ENCODE data around the gene SARDH.
A peak's percentile ranks its signal among the peaks of the same experiment; 100 is the strongest.

Gene SARDH

DNA sequence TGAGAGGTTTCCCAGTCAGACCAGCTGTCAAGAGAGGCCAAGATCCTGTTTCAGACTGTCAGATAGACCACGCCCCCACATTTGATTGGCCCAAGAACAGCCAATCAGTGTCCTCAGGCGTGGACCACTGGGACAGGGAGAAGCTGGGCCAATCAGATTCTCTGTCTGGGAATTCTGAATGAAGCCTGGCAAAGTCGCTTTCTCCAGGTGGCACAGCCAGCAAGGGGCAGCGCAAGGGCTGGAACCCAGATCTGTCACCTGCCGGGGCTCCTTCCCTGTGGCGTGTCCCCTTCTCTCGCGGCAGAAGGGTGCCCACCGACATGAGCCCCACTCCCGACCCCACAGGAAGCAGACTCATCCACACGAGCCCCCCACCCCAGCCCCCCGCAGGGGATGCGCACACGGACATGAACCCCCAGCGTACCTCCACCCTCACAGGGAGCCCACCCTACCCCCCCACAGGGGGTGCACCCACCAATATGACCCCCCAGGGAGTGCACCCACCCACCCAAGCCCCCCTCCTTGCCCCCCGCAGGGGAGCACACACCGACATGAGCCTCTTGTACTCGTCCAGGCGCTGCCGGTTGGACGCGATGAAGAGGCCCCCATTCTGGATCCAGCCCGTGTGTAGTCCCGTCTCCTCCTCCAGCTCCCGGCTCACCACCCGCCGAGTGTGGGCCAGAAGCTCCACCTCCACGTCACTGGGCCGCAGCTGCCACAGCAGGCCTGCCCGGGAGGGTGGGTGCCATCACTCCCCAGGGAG, 6.1 kb downstream of the SARDH start:
- no peak for DNase-seq

DNA sequence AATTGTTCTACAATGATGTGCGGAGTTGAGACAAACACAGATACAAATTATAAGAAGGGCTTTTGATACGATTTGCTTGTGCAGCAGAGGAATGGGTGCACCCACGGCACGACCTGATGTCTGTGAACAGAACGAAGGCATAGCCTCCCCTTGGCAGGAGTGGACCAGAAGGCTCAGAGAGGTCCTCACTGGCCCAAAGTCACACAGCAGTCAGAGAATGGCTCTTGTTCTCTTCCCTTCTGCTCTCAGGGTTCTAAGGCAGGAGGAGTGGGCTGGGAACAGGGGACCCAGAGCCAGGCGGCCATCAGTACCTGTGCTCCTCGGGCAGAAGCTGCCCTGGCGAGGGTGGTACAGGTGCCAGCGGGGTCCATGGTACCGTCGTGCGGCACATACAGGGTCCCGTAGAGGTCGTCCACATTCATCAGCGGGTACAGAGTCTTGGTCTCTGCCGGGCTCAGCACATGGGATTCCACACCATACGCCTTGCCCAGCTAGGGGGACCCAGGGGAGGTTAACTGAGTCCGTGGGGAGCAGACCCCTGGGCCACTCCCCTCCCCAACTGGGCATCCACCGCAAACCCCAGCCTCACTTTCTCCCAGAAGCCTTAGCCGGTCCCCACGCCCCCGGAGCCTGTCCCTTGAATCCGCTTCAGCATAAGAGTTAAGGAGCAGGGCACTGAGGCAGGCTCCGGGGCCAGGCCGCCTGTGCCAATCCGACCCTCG, 7.0 kb downstream of the SARDH start:
- DNase-seq: no peak

DNA sequence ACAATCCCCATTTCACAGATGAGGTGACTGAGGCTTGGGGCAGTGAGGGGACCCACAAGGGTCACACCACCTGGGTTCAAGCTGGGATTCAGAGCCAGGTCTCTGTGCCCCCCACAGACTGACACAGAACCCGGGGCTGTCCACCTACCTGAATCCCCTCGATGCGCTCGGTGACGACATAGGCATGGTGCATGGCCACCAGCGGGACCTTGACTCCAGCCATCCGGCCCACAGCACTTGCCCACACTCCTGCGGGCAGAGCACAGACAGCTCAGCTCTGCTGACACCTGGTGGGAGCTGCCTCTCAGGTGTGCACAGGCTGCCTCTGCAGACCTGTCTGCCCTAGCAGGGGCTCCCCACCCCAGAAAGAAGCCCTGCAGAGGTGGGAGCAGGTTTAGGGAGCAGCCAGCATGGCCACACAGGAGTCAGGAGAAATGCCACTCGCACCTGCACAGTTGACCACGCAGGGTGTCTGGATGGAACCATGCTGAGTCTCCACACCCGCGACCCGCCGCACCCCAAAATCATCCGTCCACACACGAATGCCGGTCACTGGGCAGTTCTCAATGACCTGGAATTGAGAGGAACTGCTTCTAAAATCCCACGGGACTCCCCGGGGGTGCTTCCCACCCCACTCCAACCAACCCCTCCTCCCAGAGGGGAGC, 8.4 kb downstream of the SARDH start:
- no peak for DNase-seq

DNA sequence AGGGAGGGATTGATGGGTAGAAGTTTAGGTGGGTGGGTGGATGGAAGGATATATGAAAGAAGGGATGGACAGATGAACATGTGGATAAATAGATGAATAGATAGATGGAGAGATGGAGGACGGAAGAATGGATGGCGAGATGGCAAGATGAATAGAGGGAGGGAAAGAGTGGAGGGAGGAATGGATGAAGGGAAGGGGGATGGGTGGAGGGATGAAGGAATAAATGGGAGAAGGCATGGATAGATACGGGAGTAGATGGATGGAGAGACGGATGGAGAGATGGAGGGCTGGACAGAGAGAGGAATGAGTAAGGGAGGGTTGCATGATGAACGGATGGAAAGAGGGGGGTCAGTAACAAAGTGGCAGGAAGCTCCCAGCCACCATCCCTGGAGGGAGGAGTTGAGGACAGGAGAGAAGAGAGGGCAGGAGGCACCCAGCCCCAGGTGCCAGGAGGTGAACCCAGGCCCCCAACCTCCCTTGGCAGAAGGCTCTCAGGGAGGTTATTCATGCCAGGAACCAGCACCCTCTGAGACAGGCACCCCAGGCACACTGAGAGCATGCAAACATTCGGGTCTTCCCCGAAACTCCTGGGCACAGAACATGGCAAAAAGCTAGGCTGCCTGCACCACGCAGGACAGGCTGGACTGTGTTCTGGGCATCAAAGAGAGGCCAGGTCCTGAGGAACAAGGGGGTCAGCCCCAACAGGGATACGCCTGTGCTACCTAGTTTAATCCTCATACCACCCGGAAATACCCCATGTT, 9.1 kb downstream of the SARDH start:
- no peak for DNase-seq

DNA sequence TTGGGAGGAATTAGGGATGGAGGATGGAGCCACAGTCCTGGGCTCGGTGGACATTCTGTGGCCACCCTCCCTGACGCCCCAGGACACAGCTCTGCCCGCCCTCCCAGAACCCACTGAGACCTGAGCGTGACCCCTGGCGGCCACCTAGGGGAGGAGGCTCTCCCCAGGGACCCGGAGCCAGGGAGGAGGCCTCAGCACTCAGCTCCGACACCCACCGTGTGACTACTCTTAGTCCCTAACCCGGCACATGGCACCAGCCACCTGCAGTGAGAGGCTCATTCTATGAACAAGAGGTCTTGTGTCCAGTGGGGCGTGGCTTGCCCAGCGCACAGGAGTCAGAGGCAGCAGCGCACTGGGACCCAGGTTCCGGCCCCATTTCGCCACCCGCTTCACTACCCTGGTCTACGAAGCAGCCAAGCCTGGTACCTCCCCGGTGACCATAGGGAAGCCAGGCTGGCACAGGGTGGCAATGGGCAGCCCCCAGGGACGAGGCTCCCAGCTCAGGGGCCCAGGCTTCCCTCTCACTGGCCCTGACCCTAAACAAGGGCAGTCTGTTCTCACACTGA, 10.2 kb downstream of the SARDH start:
- no peak for DNase-seq

DNA sequence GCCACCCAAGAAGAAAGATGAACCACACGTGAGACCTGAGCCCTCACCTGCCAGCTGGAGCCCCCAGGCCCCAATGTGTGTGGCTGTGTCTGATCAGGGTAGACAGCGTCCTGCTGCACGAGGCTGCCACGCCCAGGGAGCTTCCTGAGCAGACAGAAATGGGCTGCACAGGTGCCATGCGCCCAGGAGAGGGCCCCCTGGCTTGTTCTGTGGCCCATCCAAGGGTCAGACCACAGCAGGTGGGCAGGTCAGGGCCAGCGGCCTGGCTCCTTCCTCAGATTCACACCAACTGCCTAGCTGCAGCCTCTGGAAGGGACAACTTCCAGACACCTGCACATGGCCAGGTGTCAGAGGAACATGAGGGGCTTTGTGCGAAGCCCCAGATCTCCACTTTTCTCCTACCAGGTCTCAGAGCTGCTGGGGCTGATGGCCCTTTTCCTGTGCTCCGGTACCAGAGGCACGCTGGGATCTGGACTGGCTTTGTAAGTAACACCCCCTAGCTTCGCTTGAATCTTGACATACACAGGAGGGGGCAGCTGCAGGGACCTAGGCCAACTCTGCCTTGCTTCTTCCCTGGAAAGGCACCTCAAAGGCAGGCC, 10.8 kb downstream of the SARDH start:
- no peak for DNase-seq

DNA sequence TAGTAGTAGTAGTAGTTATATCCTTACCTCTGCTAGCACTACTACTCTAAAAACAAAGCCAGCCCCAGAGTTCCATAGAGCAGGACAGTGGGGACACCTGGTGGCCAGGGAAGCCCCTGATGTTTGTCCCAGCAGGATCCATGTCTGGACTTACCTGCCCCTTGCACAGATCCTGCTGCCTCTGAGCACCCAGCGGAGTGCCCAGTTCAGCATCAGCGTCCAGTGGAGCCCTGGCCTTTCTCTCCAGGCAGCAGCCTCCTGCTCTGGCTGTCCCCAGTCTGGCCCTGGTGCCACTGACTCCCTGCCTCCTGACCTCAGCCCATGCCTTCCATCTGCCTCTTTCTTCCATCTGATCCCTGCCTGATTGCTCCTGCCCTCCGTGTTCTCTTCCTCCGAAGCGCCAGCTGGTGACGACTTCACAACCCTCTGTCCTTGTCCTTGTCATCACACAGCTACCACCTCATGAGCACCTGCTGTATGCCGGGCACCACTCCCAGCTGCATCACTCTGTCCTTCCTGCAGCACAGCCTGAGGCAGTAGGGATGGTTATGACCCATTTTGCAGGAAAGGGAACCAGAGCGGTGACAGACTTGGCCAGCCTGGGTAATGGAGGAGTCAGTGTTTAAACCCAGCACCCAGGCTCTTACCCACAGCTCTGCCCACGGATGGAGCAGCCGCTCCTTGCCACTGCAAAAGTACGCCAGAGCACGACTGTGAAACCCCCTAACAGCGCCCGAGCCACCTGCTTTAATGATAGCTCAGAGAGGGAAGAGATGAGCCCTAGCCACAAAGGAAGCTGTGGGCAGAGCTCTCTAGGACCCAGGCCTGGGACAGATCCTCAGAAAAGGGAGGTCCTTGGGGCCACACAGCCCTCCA, 11.5 kb downstream of the SARDH start:
- DNase-seq: peak; percentile 61

DNA sequence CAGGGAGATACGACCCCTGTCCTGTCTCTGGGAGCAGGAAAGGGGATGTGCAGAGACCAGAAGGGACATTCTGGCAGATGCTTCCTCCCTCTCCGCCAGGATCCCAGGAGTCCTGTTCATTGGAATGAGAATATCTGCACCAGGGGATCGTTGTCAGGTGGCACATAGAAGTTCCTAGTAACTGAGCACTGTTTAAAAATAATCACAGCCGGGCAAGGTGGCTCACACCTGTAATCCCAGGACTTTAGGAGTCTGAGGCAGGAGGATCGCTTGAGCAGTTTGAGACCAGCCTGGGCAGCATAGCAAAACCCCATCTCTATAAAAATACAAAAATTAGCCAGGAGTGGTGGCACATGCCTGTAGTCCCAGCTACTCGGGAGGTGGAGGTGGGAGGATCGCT, 12.3 kb downstream of the SARDH start:
- DNase-seq: no peak

DNA sequence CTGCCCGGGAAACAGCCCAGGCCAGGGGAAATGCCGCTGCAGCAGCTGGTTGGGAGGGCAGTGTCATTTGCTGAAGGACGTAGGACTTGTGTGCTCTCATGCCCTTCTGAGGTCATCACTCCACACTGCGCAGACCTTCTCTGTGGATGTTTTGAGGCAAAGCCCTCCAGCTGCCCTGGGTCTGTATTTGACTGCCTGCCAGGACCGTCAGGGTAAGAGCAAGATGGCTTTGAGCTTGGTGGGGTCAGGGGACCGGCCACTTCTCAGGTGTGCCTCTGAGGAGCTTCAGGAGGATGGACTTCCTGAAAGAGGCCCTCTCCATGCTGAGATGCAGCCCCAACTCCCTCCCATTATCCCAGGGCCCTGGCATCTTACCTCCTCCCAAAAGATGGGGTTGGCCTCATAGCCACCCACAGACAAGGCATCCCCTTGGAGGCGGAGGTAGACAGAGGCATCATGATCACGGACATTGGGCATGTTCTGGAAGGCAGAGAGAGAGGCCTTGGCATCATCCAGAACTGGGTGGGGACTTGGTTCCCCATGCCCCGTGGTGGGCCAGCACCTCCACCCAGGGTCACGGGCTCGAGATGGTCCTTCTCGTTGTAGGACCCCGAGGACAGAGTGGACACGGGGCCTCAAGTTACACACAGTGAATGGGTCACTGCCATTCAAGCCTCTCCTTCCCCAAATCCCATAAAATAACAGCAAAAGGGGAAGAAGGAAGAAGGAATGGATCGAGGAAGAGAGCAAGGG, 19.4 kb downstream of the SARDH start:
- DNase-seq: no peak

DNA sequence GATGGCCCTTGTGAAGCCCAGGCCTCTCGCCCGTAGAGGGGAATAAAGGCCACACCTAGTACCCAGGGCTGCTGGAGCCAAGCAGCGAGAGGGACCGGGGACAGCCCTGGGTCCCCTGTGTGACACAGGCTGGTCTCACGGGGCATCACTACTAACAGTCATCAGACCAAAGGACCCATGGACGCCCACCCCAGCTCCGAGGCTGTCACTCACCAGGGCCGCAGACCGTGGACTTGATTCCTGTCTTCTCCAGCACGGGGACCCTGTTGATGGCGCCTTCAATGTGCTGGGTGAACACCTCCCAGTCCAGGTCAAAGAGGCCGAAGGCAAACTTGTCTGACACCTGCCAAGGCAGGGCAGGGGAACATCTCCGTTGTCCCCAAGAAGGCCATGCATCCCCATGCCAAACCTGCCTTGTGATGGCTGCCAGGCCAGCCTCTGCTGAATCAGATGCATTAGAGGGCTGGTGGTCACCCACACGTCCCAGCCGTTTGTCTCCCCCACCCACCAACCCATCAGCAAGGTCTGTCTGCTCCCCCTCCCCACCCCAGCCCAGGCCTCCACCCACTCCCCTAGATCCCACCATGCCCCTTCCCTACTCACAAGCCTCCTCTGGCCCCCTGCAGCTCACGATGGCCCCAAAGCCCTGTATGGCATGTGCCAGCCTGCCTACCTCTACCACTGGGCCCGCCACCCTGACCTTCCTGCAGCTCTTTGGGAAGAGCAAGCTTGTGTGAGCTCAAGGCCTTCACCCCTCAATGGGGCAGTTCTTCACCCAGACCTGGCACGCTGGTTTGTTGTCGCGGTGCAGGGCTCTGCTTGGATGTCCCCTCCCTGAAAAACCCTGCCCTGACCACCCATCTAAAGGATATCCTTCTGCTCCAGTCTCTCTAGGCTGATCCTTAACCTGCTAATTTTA, 20.8 kb downstream of the SARDH start:
- no peak for DNase-seq

DNA sequence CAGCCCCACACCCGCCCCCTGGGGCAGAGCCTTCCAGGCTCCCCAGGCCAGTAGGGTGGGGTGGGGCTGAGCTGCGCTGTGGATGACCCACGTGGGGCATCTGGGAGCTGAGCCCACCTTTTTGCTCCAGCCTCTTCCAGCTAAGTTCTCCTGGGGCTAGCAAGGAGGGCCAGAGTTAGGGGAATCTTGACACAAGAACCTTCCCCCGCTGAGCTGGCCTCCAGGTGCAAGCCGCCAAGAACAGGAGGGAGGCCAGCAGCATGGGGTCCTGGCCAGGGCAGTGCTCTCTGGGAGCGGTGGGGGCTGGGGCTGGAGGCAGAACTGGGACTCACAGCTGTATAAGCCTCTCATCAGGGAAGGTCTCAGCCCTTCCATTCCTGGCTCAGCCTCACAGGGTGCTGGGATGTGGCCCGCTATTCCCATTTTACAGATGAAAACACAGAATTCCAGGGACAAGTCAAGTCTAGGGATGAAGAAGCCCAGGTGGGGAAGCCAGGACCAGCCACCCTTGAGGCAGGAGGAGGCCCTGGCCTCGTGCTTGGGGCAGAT, 21.5 kb downstream of the SARDH start:
- no peak for DNase-seq

DNA sequence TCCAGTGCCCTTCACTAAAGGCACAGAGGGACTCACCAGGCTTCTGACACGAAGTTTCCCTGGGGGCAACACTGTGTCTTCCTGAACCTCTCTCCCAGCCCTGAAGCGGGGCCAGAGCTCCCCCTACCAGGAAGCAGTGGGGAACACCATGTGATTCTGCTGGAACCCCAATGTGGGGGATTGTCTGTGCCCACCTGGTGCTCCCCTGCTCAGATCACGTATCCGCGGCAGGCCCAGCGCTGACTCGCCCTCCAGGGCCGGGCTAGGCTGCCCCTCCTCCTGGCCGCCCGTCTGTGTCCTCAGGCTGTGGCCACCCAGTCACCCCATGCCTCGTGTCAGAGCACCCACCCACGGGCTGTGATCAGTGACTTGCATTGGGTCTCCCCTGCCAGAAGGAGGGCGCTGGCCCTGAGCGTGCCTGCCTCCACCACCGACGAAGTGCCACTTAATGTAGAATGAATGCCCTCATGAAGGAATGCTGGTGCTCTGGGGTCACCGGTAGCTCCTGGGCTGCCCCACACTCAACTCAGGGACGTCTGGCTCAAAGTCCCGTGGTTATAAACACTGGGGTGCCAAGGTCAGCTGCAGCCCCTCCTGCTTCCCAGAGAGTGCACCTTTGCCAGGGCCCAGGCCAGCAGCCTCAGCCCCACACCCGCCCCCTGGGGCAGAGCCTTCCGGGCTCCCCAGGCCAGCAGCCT, 22.1 kb downstream of the SARDH start:
- no peak for DNase-seq

DNA sequence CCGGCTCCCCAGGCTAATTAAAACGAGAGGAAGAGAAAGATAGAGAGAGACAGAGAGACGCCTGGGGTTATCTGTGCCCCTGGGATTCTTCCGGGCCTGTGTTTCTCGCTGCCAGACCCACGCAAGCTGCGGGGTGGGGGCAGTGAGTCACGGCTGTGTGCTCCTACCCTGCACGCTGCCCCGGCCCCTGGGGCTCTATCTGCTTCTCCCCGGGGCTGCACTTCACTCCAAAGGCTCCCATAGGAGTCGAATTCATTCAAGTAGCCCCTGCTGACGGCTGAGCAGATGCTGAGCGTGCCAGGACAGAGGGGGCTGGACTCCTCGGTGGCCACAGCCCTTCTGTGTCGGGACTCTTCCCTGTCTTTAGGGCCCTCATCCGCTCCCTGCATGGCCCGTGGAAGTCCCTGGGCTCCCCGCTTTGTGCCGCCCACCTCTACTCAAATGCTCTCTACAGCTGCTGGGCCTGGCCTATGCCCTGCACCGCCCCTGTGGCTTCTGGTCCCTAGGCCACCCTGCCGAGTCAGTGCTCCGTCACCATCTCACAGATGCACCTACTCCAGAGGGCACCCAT, 22.8 kb downstream of the SARDH start:
- no peak for DNase-seq

DNA sequence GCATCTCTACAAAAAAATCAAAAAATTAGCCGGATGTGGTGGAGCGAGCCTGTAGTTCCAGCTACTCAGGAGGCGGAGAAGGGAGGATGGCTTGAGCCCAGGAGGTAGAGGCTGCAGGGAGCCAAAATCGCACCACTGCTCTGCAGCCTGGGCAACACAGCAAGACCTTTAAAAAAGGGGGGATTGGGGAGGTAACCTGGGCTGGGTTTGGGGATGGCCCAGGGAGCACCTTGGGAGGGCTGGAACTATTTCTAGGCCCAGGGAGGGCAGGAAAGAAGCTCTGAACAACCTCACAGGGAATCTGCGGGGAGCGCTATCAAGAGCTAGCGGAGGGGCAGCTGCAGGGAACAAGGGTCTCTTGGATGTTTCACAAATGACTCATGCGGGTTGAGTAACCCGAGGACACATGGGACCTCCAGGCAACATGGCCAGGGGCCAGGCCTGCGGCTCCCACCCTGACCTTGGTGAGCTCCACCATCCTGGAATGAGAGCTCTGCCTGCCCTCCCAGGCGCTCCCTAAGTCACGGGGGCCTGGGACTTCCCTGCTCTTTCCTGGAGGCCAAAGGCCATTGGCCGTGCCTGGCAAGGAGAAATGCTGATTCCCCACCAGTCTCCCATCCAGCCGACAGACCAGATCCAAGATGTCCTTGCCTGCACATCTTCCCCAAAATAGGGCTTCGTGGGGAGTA, 23.4 kb downstream of the SARDH start:
- no peak for DNase-seq

DNA sequence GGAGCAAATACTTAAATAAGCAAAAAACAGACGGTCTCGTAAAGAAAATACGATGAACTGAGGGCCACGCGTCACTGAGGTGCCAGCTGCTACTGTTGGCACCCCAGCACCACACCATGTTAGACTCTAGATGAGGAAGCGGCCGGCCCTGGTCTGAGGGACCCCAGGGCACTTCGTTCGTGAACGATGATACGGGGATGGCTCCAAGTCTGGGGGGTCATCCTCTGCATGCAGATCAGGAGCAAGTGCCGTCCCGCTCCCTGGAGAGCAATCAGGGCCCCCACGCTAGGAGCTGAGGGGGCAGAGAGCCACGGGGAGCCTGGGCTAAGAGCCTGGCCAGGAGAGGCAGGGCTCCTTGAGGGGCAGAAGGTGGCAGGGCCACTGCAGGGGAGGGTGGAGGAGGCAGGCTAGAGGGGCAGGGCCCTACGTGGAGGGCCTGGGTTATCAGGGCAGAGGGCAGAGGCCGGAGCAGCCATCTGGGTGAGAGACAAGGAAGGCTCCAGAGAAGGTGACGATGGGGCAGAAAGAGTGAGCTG, 24.1 kb downstream of the SARDH start:
- DNase-seq: no peak

DNA sequence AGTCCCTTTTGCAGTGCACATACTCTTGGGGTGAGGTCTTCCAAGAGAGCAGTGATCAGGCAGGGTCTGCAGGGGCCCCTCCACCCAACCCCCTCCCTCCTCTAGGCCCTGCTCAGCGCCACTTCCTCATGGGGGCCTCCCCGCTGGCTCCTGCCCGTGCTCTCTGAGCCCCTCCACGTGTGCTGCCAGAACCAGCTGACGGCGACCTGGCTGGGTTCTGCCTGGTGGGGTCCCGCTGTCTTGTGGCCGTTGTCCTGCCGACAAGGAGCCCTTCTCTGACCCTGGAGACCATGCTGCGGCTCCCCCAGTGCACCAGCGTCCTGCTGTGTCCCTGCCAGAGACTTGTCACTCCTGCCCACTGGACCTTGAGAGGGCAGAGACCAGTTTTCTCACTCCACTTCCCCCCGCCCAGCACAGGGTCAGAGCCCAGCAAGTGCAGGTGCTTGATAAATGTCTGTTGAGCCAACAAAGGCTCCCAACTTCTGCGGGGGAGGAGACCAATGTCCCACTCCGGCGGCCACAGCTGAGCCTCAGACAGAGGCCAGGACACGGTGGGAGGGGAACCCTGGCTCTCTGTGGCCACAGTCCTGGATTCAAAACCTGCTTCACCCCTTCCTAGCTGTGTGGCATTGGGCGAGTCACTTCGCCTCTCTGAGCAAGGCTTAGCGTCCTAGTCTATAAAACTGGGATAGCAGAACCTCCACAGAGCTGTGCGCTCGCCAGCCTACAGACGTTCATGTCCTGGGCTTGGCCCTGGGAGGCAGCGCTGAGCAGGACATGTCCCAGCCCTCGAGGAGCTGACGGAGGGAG, 24.8 kb downstream of the SARDH start:
- no peak for DNase-seq
